ENCODE results near the gene BTBD17.

GRCh38 chr17:74332763-74333283 lies 28.8 kb downstream of the BTBD17 start:
- TF ChIP-seq CTCF (IDR thresholded peaks at IDR 0.05; ENCODE audit: low read depth, low read length) (no peak), POLR2A (IDR thresholded peaks at IDR 0.05; ENCODE audit: extremely low read depth, insufficient read length) (no peak), MYC (IDR thresholded peaks at IDR 0.05; ENCODE audit: low read depth, low read length) (no peak)

All from NB4 (cell line).